Kidney (tissue), 14 donors: ENCODE data around the gene CD84. TPM values are rescaled to one million over a fixed set of nuclear protein-coding genes. Genes with fewer than 3 reads are reported as not detected.

Experiments
- DNase-seq, 5 donors: peaks; one replicate each; pipeline ENCODE4 v3.0.0-alpha.2; 2013 to 2020
- FAIRE-seq: peaks from 2 replicates; lab custom pipeline; 2012; peaks lifted over from hg19 to GRCh38; lab: Jason Lieb, UNC
- H3K27ac ChIP-seq, 2 donors: one replicate each; pipeline ENCODE4 v1.7.0; 2013; ENCODE audit warnings: low read depth in 2 of 2, low read length in 2 of 2, inconsistent platforms in 1 of 2
- H3K27me3 ChIP-seq: one replicate; pipeline ENCODE4 v1.7.1; 2013; ENCODE audit warnings: low read length, inconsistent platforms; ENCODE audit not compliant: control insufficient read depth, insufficient read depth
- H3K36me3 ChIP-seq, 3 donors: one replicate each; pipeline versions ENCODE4 v1.7.0 to v1.7.1; 2013; ENCODE audit warnings: low read length in 3 of 3, control low read depth in 1 of 3, inconsistent platforms in 1 of 3; ENCODE audit not compliant: insufficient read depth in 3 of 3, control insufficient read depth in 2 of 3
- H3K4me1 ChIP-seq, 3 donors: one replicate each; pipeline versions ENCODE4 v1.7.0 to v1.7.1; 2013; ENCODE audit warnings: low read length in 3 of 3, inconsistent platforms in 1 of 3, low read depth in 1 of 3; ENCODE audit not compliant: control insufficient read depth in 2 of 3, insufficient read depth in 2 of 3
- H3K4me3 ChIP-seq, 3 donors: one replicate each; pipeline versions ENCODE4 v1.7.0 to v1.8.1; 2013; ENCODE audit warnings: low read length in 3 of 3, control low read depth in 1 of 3, inconsistent platforms in 1 of 3
- H3K9ac ChIP-seq, 3 donors: one replicate each; pipeline versions ENCODE4 v1.7.0 to v1.7.1; 2013; ENCODE audit warnings: low read length in 3 of 3, control low read depth in 1 of 3, inconsistent platforms in 1 of 3
- H3K9me3 ChIP-seq, 3 donors: one replicate each; pipeline versions ENCODE4 v1.7.0 to v1.7.1; 2013; ENCODE audit warnings: low read length in 3 of 3, control low read depth in 1 of 3, inconsistent platforms in 1 of 3; ENCODE audit not compliant: control insufficient read depth in 2 of 3, insufficient read depth in 1 of 3
- intact Hi-C: fragments of 100-400 bp; cut with DNase I; formaldehyde crosslinking; loops from one replicate; pipeline ENCODE4 v1.11.1; 2022
- polyA plus RNA-seq: library from polyadenylated mRNA; stranded (reverse); fragments of 350-450 nt; fragmentation: Illumina TruSeq; extraction: RNeasy Lipid Tissue Mini Kit (QIAGEN cat#74804); gene quantifications from one replicate; pipeline ENCODE4 v1.2.3, GENCODE V29; 2014; ENCODE audit warnings: low read depth, low replicate concordance; ENCODE audit not compliant: insufficient read depth
- total RNA-seq: library from RNA; stranded (reverse); fragmentation: NEBNext Ultra II Directional; extraction: Animal tissue kit (Norgen Biotek cat#: 25700); gene quantifications from one replicate; pipeline ENCODE4 v1.2.1, GENCODE V29; 2021
- TF ChIP-seq, protein P1 (sequence below): IDR thresholded peaks from 3 replicates; pipeline ENCODE4 v1.5.1; 2012; ENCODE audit warnings: mild to moderate bottlenecking, moderate library complexity, borderline replicate concordance; ENCODE audit not compliant: insufficient read depth; ENCODE audit errors: extremely low read depth
- donor health status: control.
- donor health status: control.
- donor health status: control.
- donor health status: control.
- donor health status: control.
- donor health status: DM: yes; HTN: yes; CAD: no.
- donor health status: Normal renal cell carcinoma (clear cell type).

Gene CD84
- total and polyA plus RNA-seq, 2 donors from 2014 or later, result 0.30 to 17.5 TPM

DNA sequence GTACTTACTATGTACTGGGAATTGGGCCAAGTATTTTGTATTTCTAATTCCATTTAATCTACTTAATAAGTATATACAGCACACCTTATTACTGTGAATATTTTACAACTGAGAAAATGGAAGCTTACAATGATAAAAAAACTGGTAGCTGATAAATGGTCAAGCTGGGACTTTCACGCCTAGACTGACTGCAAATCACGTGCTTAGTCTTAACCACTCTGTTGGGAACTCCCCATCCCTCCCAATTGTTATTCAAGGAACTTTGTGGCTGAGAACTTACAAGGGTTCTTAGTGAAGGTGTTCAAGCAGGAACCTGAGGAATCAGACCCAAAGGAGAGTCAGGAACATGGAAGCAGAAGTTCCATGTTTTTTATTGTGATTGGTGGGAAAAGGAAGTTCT lies 26.9 kb downstream of the CD84 start:
- FAIRE-seq (no peak), DNase-seq (no peak)
- Histone ChIP-seq H3K4me1 (no peaks in the 10 kb centered on the region), H3K27me3 (no peaks in the 10 kb centered on the region), H3K27ac (no peak overlapping the region), H3K36me3 (no peaks in the 10 kb centered on the region), H3K9me3 (no peaks in the 10 kb centered on the region), H3K9ac (no peak overlapping the region), H3K4me3 (no peak overlapping the region)
- TF ChIP-seq, protein P1, sequence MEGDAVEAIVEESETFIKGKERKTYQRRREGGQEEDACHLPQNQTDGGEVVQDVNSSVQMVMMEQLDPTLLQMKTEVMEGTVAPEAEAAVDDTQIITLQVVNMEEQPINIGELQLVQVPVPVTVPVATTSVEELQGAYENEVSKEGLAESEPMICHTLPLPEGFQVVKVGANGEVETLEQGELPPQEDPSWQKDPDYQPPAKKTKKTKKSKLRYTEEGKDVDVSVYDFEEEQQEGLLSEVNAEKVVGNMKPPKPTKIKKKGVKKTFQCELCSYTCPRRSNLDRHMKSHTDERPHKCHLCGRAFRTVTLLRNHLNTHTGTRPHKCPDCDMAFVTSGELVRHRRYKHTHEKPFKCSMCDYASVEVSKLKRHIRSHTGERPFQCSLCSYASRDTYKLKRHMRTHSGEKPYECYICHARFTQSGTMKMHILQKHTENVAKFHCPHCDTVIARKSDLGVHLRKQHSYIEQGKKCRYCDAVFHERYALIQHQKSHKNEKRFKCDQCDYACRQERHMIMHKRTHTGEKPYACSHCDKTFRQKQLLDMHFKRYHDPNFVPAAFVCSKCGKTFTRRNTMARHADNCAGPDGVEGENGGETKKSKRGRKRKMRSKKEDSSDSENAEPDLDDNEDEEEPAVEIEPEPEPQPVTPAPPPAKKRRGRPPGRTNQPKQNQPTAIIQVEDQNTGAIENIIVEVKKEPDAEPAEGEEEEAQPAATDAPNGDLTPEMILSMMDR, result no peak
- intact Hi-C loops, result no loop called here

DNA sequence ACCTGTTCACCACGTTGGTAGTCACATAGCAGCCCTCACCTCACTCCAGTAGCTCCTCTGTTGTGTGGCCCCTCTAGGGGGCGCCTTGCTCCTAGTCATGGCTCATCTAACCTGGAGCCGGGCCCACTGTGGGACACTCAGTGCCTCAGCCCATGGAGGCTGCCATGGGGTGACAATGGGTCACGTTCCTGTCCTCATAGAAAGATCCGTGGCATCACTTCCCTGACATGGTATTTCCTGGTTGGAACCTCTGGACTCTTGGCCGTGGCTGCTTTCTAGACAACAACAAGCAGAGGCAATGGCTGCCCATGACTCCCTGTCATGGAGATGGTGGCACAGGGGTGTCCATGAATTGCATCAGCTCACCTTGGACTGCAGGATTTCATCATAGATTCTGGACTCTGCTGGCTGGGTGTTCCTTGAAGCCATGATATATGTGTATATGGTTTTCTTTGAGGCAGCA lies 28.7 kb downstream of the CD84 start:
- Histone ChIP-seq H3K9me3 (no peaks in the 10 kb centered on the region), H3K4me1 (no peaks in the 10 kb centered on the region), H3K9ac (no peak overlapping the region), H3K36me3 (no peaks in the 10 kb centered on the region), H3K27ac (no peak overlapping the region), H3K4me3 (no peak overlapping the region), H3K27me3 (no peaks in the 10 kb centered on the region)
- TF ChIP-seq, protein P1, result no peak
- intact Hi-C loops, result no loop called here
- DNase-seq (no peak), FAIRE-seq (no peak)

DNA sequence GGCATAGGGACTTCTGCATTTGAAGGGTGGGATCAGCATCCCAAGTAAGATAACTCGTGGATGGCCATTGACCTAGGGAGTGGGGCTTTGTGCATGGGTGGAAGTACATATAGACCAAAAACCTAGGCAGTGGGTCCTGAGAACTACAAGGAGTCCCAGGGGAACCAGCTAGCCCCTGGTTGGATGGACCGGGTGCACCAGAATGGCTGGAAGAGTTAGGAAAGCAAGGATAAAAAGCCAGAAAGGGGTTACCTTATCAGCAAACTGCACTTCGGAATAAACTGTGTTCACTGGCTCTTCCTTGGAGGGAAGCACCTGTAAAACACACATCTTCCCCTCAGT lies 29.7 kb downstream of the CD84 start:
- no peaks in the 10 kb centered on the region for H3K36me3 ChIP-seq
- H3K27me3 ChIP-seq, result no peaks in the 10 kb centered on the region
- DNase-seq, result no peak
- intact Hi-C loops, result no loop called here
- no peak for FAIRE-seq
- H3K9ac ChIP-seq, result no peak overlapping the region
- H3K27ac ChIP-seq, result no peak overlapping the region
- no peaks in the 10 kb centered on the region for H3K9me3 ChIP-seq
- H3K4me1 ChIP-seq, result peaks cover 0 to 3% (median 0%) of the 10 kb centered on the region in 3 donors
- TF ChIP-seq, protein P1, result no peak
- no peak overlapping the region for H3K4me3 ChIP-seq
